ENCODE data around the gene FAM168A. TPM values are rescaled to one million over a fixed set of nuclear protein-coding genes. Genes with fewer than 3 reads are reported as not detected.

FAM168A gene
- total RNA-seq, 1 donor from 2014 or later: 21.4 TPM

GRCh38 chr11:73393479-73394415, 204.2 kb downstream of the FAM168A start:
- Histone ChIP-seq H3K4me1 (peaks cover 7% of the 10 kb centered on the region), H3K27ac (no peak overlapping the region), H3K9me3 (no peaks in the 10 kb centered on the region), H3K27me3 (no peaks in the 10 kb centered on the region), H3K36me3 (no peaks in the 10 kb centered on the region), H3K4me3 (no peak overlapping the region)
- intact Hi-C loops (cut with DNase I): no loop called here
- no peak for TF ChIP-seq POLR2AphosphoS5 (IDR thresholded peaks at IDR 0.05; ENCODE audit: insufficient read depth in 1 of 2, low read depth in 1 of 2)
- TF ChIP-seq, protein P1, sequence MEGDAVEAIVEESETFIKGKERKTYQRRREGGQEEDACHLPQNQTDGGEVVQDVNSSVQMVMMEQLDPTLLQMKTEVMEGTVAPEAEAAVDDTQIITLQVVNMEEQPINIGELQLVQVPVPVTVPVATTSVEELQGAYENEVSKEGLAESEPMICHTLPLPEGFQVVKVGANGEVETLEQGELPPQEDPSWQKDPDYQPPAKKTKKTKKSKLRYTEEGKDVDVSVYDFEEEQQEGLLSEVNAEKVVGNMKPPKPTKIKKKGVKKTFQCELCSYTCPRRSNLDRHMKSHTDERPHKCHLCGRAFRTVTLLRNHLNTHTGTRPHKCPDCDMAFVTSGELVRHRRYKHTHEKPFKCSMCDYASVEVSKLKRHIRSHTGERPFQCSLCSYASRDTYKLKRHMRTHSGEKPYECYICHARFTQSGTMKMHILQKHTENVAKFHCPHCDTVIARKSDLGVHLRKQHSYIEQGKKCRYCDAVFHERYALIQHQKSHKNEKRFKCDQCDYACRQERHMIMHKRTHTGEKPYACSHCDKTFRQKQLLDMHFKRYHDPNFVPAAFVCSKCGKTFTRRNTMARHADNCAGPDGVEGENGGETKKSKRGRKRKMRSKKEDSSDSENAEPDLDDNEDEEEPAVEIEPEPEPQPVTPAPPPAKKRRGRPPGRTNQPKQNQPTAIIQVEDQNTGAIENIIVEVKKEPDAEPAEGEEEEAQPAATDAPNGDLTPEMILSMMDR (IDR thresholded peaks at IDR 0.05): peak; percentile 69 to 77 (median 70)
- no peak for DNase-seq (ENCODE audit: extremely low spot score in 2 of 2)

DNA sequence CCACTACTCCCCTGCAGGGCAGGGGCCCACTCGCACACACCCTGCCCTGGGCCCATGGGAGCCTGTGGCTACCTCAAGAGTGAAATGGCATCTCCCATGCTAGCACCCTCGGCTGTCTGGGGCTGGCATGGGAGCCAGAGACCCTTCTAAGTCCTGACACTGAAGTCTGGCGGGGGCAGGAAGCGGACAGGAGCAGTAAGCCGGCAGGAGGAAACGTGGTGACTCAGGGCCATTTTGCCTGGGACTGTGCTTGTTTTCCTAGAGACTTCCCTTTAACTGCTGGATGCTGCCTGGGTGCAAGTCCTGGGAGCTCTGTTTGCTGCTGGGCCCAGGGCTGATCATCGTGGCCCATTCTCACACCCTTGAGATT, 204.9 kb downstream of the FAM168A start:
- TF ChIP-seq, protein P1 (IDR thresholded peaks at IDR 0.05): no peak
- TF ChIP-seq POLR2AphosphoS5 (IDR thresholded peaks at IDR 0.05; ENCODE audit: insufficient read depth in 1 of 2, low read depth in 1 of 2) (no peak), POLR2A (IDR thresholded peaks at IDR 0.05) (no peak)
- no peaks in the 10 kb centered on the region for H3K36me3 ChIP-seq

GRCh38 chr11:73392108-73393010, 205.6 kb downstream of the FAM168A start:
- H3K4me3 ChIP-seq: no peak overlapping the region
- H3K36me3 ChIP-seq: no peaks in the 10 kb centered on the region
- intact Hi-C loops (cut with DNase I): no loop called here

More for the DNA sequence above, 204.9 kb downstream of the FAM168A start:
- no peak overlapping the region for H3K4me3 ChIP-seq
- no peaks in the 10 kb centered on the region for H3K27me3 ChIP-seq
- no peak overlapping the region for H3K27ac ChIP-seq
- intact Hi-C loops (cut with DNase I): no loop called here
- no peak for DNase-seq (ENCODE audit: extremely low spot score in 2 of 2)
- no peaks in the 10 kb centered on the region for H3K9me3 ChIP-seq
- H3K4me1 ChIP-seq: peaks cover 14% of the 10 kb centered on the region

GRCh38 chr11:73391665-73392064, 206.2 kb downstream of the FAM168A start:
- TF ChIP-seq POLR2A (IDR thresholded peaks at IDR 0.05) (no peak), POLR2AphosphoS5 (IDR thresholded peaks at IDR 0.05; ENCODE audit: insufficient read depth in 1 of 2, low read depth in 1 of 2) (no peak)
- TF ChIP-seq, protein P1 (IDR thresholded peaks at IDR 0.05): no peak
- no peak for DNase-seq (ENCODE audit: extremely low spot score in 2 of 2)

More at GRCh38 chr11:73392108-73393010, 205.6 kb downstream of the FAM168A start:
- peaks cover 21% of the 10 kb centered on the region for H3K4me1 ChIP-seq
- TF ChIP-seq POLR2AphosphoS5 (IDR thresholded peaks at IDR 0.05; ENCODE audit: insufficient read depth in 1 of 2, low read depth in 1 of 2): no peak
- TF ChIP-seq POLR2A (IDR thresholded peaks at IDR 0.05): no peak
- TF ChIP-seq, protein P1 (IDR thresholded peaks at IDR 0.05): no peak
- no peak overlapping the region for H3K27ac ChIP-seq
- no peaks in the 10 kb centered on the region for H3K27me3 ChIP-seq
- DNase-seq (ENCODE audit: extremely low spot score in 2 of 2): no peak
- H3K9me3 ChIP-seq: no peaks in the 10 kb centered on the region

More at GRCh38 chr11:73391665-73392064, 206.2 kb downstream of the FAM168A start:
- Histone ChIP-seq H3K27ac (no peak overlapping the region), H3K27me3 (no peaks in the 10 kb centered on the region), H3K9me3 (no peaks in the 10 kb centered on the region), H3K4me3 (no peak overlapping the region), H3K36me3 (no peaks in the 10 kb centered on the region), H3K4me1 (peaks cover 28% of the 10 kb centered on the region)
- intact Hi-C loops (cut with DNase I): no loop called here
